Osteoblast (primary cell): Measurements from ENCODE around the gene PRRG3. TPM values are rescaled to one million over a fixed set of nuclear protein-coding genes. Genes with fewer than 3 reads are reported as not detected.

ENCODE experiments used
- DNase-seq: peaks from one replicate; pipeline ENCODE4 v3.0.0; 2011; ENCODE audit warnings: low spot score, mixed read lengths; ENCODE audit not compliant: insufficient read length; ENCODE audit errors: missing footprints
- H2AFZ ChIP-seq: 2 replicates; pipeline ENCODE4 v1.6.0; 2011; ENCODE audit warnings: mild to moderate bottlenecking, low read length
- H3K27ac ChIP-seq: 2 replicates; pipeline ENCODE4 v1.5.1; 2011; ENCODE audit warnings: mild to moderate bottlenecking, low read depth, low read length, moderate library complexity
- H3K27me3 ChIP-seq: 2 replicates; pipeline ENCODE4 v1.6.0; 2012; ENCODE audit warnings: mild to moderate bottlenecking, control low read depth, inconsistent platforms, low read length, moderate library complexity; ENCODE audit not compliant: insufficient read depth
- H3K36me3 ChIP-seq: 2 replicates; pipeline ENCODE4 v1.5.1; 2011; ENCODE audit warnings: mild to moderate bottlenecking, low read length, control low read depth, moderate library complexity; ENCODE audit not compliant: insufficient read depth
- H3K4me1 ChIP-seq: 2 replicates; pipeline ENCODE4 v1.5.1; 2011; ENCODE audit warnings: mild to moderate bottlenecking, low read length, control low read depth, moderate library complexity; ENCODE audit not compliant: insufficient read depth
- H3K4me2 ChIP-seq: 2 replicates; pipeline ENCODE4 v1.6.0; 2011; ENCODE audit warnings: mild to moderate bottlenecking, low read length; ENCODE audit not compliant: insufficient read depth
- H3K4me3 ChIP-seq: fragments of 200-600 bp; sonication (generic); 3 replicates; pipeline ENCODE4 v1.5.1; 2012; ENCODE audit warnings: mild to moderate bottlenecking, low read length, inconsistent platforms; ENCODE audit not compliant: insufficient read depth
- H3K79me2 ChIP-seq: 2 replicates; pipeline ENCODE4 v1.6.0; 2012; ENCODE audit warnings: mild to moderate bottlenecking, low read length, control low read depth, inconsistent platforms; ENCODE audit not compliant: insufficient read depth
- H3K9me3 ChIP-seq: 2 replicates; pipeline ENCODE4 v1.5.1; 2011; ENCODE audit warnings: low read depth, low read length, control low read depth
- H4K20me1 ChIP-seq: 2 replicates; pipeline ENCODE4 v1.6.0; 2012; ENCODE audit warnings: mild to moderate bottlenecking, low read length, control low read depth; ENCODE audit not compliant: insufficient read depth
- CTCF ChIP-seq: IDR thresholded peaks from 2 replicates; pipeline ENCODE4 v1.5.1; 2011; ENCODE audit warnings: mild to moderate bottlenecking, low read depth, low read length, moderate library complexity; ENCODE audit errors: extremely low read depth
- total RNA-seq: library from RNA; depleted of rRNA; stranded (reverse); fragments of >200 nt; gene quantifications from 2 replicates; pipeline ENCODE4 v1.2.3, GENCODE V29; 2012

PRRG3 gene
- total RNA-seq, 1 donor = under 0.01 TPM

GRCh38 chrX:151734446-151734845 is 39.2 kb downstream of the PRRG3 start, which contains the start of gene CNGA2:
TSS of gene CNGA2 (plus strand) at chrX:151734746. CDS start at chrX:151738484, 3,738 bp downstream.
- H3K36me3 ChIP-seq = no peaks in the 10 kb centered on the region
- H3K4me3 ChIP-seq = no peak within 1 kb of the TSS
- H3K9me3 ChIP-seq = no peaks in the 10 kb centered on the region
- no peaks in the 10 kb centered on the region for H4K20me1 ChIP-seq
- no peak within 1 kb of the TSS for H3K4me2 ChIP-seq
- no peak within 1 kb of the TSS for H2AFZ ChIP-seq
- H3K4me1 ChIP-seq = no peaks in the 10 kb centered on the region
- TF ChIP-seq CTCF = no peak
- H3K79me2 ChIP-seq = no peaks in the 10 kb centered on the region
- H3K27me3 ChIP-seq = no peaks in the 10 kb centered on the region
- no peak within 1 kb of the TSS for H3K27ac ChIP-seq
- no peak for DNase-seq

- no peak for DNase-seq
- H3K4me1 ChIP-seq = no peaks in the 10 kb centered on the region
- no peak overlapping the region for H3K4me3 ChIP-seq
- no peaks in the 10 kb centered on the region for H3K79me2 ChIP-seq
- H3K4me2 ChIP-seq = no peak overlapping the region
- no peak for TF ChIP-seq CTCF
- no peak overlapping the region for H3K27ac ChIP-seq
- H3K36me3 ChIP-seq = no peaks in the 10 kb centered on the region
- H2AFZ ChIP-seq = no peak overlapping the region
- no peaks in the 10 kb centered on the region for H3K27me3 ChIP-seq
- no peaks in the 10 kb centered on the region for H4K20me1 ChIP-seq
- H3K9me3 ChIP-seq = no peaks in the 10 kb centered on the region
Observed at GRCh38 chrX:151735219-151735618, 40.0 kb downstream of the PRRG3 start.

GRCh38 chrX:151736685-151737084 is 41.4 kb downstream of the PRRG3 start:
- H3K4me3 ChIP-seq = no peak overlapping the region
- H3K9me3 ChIP-seq = no peaks in the 10 kb centered on the region
- H2AFZ ChIP-seq = no peak overlapping the region
- no peak overlapping the region for H3K27ac ChIP-seq
- H3K4me1 ChIP-seq = no peaks in the 10 kb centered on the region
- H3K36me3 ChIP-seq = no peaks in the 10 kb centered on the region
- H4K20me1 ChIP-seq = no peaks in the 10 kb centered on the region
- no peak for TF ChIP-seq CTCF
- no peak for DNase-seq
- H3K79me2 ChIP-seq = no peaks in the 10 kb centered on the region
- H3K4me2 ChIP-seq = no peak overlapping the region
- no peaks in the 10 kb centered on the region for H3K27me3 ChIP-seq

GRCh38 chrX:151737494-151737893 is 42.2 kb downstream of the PRRG3 start:
- DNase-seq = no peak
- Histone ChIP-seq H3K27me3 (no peaks in the 10 kb centered on the region), H3K36me3 (no peaks in the 10 kb centered on the region), H3K27ac (no peak overlapping the region), H3K4me2 (no peak overlapping the region), H2AFZ (no peak overlapping the region), H3K4me3 (no peak overlapping the region), H3K79me2 (no peaks in the 10 kb centered on the region), H4K20me1 (no peaks in the 10 kb centered on the region), H3K4me1 (no peaks in the 10 kb centered on the region), H3K9me3 (no peaks in the 10 kb centered on the region)
- TF ChIP-seq CTCF = no peak
